GM13976 (cell line): ENCODE measurements around the gene DHX32.

Experiments
- DNase-seq: peaks from one replicate; pipeline ENCODE4 v3.0.0; 2012; ENCODE audit warnings: low spot score
- CTCF ChIP-seq: IDR thresholded peaks from 2 replicates; pipeline ENCODE4 v1.5.1; 2012; ENCODE audit warnings: borderline replicate concordance, mild to moderate bottlenecking; ENCODE audit not compliant: insufficient read depth; ENCODE audit errors: extremely low read depth, missing control alignments, control extremely low read depth
- in situ Hi-C: fragments of 300-500 bp; cut with MboI; formaldehyde crosslinking; loops from one replicate; pipeline ENCODE4 v1.12.0; 2022; ENCODE audit warnings: low sequenced_read_pairs, mixed read lengths, inconsistent platforms; ENCODE audit not compliant: unreplicated experiment

The DHX32 gene

GRCh38 chr10:125817337-125817946 lies 63.6 kb downstream of the DHX32 start:
- no peak for DNase-seq
- in situ Hi-C loops = no loop called here
- no peak for TF ChIP-seq CTCF

- no peak for TF ChIP-seq CTCF
- in situ Hi-C loops = no loop called here
- no peak for DNase-seq
Observed at GRCh38 chr10:125816548-125816947, 64.5 kb downstream of the DHX32 start.

DNA sequence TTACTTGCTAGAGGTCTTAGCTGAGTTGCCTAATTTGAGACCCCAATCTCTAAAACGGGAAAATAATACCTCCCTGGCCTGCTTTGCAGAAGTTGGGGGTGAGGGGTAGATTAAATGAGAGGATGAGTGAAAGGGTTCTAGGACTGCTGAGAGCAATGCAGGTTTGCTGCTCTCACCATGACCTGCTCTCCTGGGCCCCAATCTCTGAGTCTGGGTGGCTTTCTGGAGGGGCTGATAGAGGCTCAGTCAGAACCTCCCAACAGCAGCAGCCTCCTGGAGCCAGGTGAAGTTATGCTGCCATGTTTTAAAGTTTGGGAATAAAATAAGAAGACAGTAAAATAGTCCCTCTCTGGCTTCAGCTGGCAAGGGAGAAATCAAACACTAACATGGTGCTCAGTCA lies 65.3 kb downstream of the DHX32 start:
- no peak for DNase-seq
- TF ChIP-seq CTCF = no peak
- in situ Hi-C loops = no loop called here

DNA sequence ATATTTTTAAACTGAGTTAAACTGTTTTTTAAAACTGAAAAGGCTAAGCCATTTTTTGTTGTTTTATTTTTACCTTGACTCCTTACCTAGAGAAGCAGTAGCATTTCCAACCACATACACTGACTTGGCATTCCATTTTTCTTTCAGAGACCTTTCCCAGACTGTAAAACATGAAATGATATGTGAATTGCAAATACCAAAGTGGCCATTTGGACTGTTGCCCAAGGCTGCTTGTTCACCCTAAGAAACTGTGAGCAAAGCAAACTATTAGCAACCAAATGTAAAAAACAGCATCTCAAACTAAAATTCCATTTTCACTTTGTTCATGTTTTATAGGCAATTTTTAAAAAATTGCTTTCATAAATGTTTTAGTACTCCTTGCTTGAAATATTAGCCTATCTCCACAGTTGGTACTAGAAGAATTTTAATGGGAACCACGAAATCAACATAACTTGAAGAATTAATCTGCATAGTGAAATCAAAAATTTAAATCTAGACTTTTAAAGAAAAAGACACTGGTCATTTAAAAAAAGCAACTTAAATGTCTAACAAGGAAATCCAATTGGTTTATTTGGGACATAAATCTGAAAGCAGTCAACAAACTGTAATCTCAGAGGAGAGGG lies 68.9 kb downstream of the DHX32 start:
- TF ChIP-seq CTCF = no peak
- DNase-seq = no peak
- in situ Hi-C loops = no loop called here

- DNase-seq = no peak
- no peak for TF ChIP-seq CTCF
- in situ Hi-C loops = no loop called here
Observed at GRCh38 chr10:125811251-125811650, 69.8 kb downstream of the DHX32 start.

GRCh38 chr10:125808047-125808446 lies 73.0 kb downstream of the DHX32 start:
- TF ChIP-seq CTCF = no peak
- no peak for DNase-seq
- in situ Hi-C loops = no loop called here
